Left colon (tissue), 2 donors: ENCODE data around the gene FBXO2. TPM values are rescaled to one million over a fixed set of nuclear protein-coding genes. Genes with fewer than 3 reads are reported as not detected.

ENCODE experiments used
- ATAC-seq: fragments of 200-7000 bp; cut with Tn5 transposase; one replicate; pipeline ENCODE4 v1.9.1; 2020; ENCODE audit warnings: mild to moderate bottlenecking, moderate library complexity
- DNase-seq, 2 donors: peaks; one replicate each; pipeline ENCODE4 v3.0.0-alpha.2; 2020
- intact Hi-C, 2 donors: fragments of 100-400 bp; cut with DNase I in 1 of 2; cut with micrococcal nuclease in 1 of 2; formaldehyde crosslinking; loops; one replicate each; pipeline versions ENCODE4 v1.11.2 to v1.14.0; 2022; cut with DNase I, micrococcal nuclease
- total RNA-seq, 2 donors: library from RNA; stranded (reverse); fragmentation: NEBNext Ultra II Directional; extraction: Animal tissue kit (Norgen Biotek cat#: 25700); gene quantifications; one replicate each; pipeline ENCODE4 v1.2.1, GENCODE V29; 2021
- donor health status: DM: no; HTN: no; CAD: no.
- donor health status: DM: yes; HTN: yes; CAD: no.

FBXO2 gene
- total RNA-seq, 2 donors from 2014 or later: 0.55 to 1.4 TPM

DNA sequence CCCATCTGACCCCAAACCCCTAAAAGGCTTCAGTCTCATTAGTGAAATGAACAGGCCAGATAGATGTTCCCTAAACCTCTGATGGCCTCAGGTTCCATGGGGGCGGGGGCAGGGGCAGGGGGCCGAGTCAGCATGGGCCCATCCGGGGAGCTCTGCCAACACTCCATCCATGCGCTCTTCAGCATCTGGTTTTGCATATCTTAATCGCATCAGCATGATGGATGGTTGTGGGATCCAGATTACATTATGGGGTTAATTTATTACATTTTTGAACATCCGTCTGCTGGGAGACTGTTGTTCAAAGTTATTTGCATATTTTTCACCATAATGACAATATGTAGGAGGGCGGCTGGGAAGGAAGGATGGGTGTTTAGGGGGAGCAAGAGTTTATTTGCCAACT lies 29.8 kb upstream of the FBXO2 start:
- ATAC-seq: no peak
- DNase-seq: no peak
- intact Hi-C loops: no loop called here

DNA sequence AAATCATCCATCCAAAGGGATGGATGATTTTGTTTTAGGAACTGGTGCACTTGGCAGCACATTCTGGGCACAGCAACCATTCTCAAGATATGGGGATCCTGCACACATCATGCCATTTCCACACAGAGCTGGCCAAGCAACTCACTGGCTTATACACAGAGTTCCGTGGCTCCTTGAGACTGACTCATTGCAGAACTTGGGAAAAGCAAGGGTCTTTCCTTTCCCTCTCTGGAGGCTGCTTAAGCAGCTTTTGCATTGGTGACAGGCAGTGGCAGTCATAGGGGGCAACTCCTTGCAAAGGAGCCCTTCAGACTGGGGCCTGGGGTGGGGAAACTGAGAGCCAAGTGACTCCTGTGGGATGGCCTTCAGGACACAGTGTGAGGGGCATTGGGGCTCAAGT lies 28.6 kb upstream of the FBXO2 start:
- ATAC-seq: no peak
- DNase-seq: no peak
- intact Hi-C loops: no loop called here

GRCh38 chr1:11682287-11682771 lies 28.1 kb upstream of the FBXO2 start:
- ATAC-seq (no peak), DNase-seq (no peak)
- intact Hi-C loops: no loop called here

DNA sequence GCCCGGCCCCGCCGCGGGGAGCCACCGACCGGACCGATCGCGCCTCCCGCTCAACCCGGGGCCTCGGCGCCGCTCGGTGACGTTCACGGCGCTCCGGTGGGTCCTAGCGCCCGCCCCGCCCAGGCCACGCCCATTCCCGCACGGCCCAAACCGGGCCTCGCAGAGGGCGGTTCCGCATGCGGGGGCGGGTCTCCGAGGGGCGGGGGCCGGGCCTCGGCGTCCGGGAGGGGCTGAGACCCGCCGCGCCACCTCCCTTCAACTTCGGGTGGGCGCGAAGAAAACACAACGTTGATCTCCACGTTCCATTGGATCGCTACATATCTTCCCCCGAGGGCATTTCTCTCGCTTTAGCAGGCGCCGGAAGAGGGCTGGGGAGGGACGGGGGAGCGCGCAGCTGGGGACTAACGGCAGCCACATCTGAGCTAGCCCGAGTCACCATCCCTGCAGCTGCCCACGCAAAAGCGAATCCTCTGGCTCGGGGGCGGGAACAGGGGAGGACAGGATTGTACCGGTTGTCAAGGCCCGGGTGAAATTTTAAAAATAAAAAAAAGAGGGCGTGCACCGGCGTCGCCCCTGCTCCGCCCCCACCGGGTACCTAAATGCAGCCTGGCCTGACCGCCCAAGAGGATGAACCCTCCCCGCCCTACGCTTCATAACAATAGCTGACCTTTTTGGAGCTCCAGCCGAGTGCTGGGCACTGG lies 27.0 kb upstream of the FBXO2 start, which contains the start of gene MAD2L2:
MAD2L2 (minus strand) TSS at position 78 of the 701 bp plus-strand sequence. CDS start 547 bp downstream, outside the sequence.
- DNase-seq (peak; percentile 82 to 91), ATAC-seq (peak; percentile 97)
- intact Hi-C loops: no loop called here

GRCh38 chr1:11680270-11681070 lies 26.2 kb upstream of the FBXO2 start:
- DNase-seq (no peak), ATAC-seq (peak; percentile 34)
- intact Hi-C loops: no loop called here

DNA sequence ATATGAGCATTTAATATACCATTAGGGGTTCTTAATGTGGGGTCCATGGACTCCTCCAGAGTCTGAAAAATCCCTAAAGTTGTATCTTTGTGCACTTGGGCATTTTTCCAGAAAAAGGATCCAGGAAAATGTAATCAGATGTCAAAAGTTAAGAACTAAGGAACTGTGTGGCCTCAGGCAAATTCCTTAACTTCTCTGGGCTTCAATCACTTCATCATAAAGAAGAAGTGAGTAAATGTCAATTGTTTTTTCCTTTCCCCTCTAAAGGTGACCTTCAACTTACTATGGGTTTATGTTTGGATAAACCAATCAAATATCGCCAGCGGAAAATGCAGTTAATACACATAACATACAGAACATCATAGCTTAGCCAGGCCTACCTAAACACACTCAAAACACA lies 24.2 kb upstream of the FBXO2 start:
- DNase-seq: no peak
- intact Hi-C loops: no loop called here
- ATAC-seq: no peak

DNA sequence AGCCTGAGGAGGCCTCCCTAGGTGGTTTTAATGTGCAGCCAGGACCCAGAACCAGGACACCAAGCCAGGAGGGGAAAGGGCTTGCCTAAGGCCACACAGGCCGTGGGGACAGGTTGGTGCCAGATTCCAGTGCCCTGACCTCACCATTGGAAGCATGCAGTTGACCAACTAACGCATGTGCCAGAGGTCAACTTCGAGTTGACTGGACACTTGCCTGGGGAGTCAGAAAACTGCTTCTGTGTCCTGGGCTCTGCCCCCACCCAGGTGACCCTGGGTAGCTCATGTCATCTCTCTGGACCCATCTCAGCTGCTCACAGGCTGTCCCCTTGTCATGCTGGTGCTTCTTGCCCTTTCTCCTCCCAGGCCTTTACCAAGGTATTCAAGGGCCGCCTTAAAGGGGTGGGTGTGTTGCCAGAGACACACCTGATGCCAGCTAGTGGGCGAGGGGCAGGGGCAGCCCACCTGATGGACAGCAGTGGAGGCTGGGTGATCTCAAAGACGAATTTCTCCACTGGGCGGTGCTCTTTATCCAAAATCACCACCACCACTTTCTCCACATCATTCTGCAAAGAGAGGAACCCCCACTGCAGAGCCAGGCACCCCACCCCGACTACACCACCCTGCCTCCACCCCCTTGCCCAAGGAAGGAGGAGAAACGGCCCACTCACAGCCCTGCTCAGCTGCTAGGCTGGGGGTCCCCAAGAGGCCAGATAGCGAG lies 22.3 kb upstream of the FBXO2 start:
- ATAC-seq (no peak), DNase-seq (no peak)
- intact Hi-C loops: no loop called here

GRCh38 chr1:11675325-11675724 lies 21.1 kb upstream of the FBXO2 start:
- intact Hi-C loops: no loop called here
- no peak for DNase-seq

DNA sequence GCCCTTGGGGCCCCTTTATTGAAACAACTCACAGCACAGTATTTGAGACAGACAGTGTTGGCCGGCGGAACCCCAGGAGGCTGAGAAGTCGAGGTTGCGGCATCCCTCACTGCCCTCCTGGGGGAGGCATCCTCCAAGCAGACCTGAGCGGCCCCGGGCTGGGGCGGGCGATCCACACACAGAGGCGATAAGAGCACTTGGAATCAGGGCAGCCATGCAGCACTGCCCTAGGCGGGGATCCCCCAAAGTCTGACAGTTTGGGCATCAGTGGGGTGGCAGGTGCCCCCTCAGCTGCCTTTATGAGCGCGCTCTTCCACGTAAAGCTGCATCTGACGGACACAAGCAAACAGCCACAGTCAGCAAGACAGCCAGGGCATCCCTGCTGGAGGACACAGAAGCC lies 20.3 kb upstream of the FBXO2 start:
- ATAC-seq (no peak), DNase-seq (no peak)
- intact Hi-C loops: no loop called here

More at GRCh38 chr1:11675325-11675724, 21.1 kb upstream of the FBXO2 start:
- no peak for ATAC-seq

GRCh38 chr1:11673089-11673769 lies 19.0 kb upstream of the FBXO2 start:
- ATAC-seq: no peak
- DNase-seq: no peak
- intact Hi-C loops: no loop called here

- ATAC-seq (peak; percentile 30), DNase-seq (no peak)
- intact Hi-C loops: no loop called here
Observed at GRCh38 chr1:11671544-11672286, 17.5 kb upstream of the FBXO2 start.

- ATAC-seq (no peak), DNase-seq (no peak)
- intact Hi-C loops: no loop called here
Observed at GRCh38 chr1:11671205-11671543, 16.9 kb upstream of the FBXO2 start.

DNA sequence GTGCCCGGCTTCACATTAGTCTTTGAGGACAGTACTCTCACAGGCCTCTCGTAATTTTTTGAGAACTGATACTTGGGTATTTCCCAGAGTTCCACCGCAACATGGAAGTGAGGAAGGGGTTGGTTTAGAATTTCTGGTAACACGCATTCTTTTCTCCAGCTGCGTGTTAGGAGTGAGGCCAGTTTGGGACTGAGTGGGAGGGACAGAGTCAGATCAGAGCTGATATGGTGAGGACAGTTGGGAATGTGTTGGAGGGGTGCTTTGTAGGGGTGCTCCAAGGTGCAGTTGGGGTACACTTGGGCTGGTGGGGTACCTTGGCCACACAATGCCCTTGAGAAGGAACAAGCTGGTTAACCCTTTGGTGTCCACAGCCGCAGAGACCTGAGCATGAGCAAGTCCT lies 16.5 kb upstream of the FBXO2 start:
- DNase-seq (no peak), ATAC-seq (no peak)
- intact Hi-C loops: no loop called here

DNA sequence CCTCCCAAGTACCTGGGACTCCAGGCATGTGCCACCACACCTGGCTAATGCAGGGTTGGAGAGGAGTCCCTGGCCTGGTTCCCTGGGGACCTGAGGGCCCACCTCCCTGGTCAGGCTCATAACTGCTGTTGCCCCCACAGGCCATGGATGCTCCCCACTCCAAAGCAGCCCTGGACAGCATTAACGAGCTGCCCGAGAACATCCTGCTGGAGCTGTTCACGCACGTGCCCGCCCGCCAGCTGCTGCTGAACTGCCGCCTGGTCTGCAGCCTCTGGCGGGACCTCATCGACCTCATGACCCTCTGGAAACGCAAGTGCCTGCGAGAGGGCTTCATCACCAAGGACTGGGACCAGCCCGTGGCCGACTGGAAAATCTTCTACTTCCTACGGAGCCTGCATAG lies 14.3 kb upstream of the FBXO2 start:
- ATAC-seq (no peak), DNase-seq (no peak)
- intact Hi-C loops: no loop called here

DNA sequence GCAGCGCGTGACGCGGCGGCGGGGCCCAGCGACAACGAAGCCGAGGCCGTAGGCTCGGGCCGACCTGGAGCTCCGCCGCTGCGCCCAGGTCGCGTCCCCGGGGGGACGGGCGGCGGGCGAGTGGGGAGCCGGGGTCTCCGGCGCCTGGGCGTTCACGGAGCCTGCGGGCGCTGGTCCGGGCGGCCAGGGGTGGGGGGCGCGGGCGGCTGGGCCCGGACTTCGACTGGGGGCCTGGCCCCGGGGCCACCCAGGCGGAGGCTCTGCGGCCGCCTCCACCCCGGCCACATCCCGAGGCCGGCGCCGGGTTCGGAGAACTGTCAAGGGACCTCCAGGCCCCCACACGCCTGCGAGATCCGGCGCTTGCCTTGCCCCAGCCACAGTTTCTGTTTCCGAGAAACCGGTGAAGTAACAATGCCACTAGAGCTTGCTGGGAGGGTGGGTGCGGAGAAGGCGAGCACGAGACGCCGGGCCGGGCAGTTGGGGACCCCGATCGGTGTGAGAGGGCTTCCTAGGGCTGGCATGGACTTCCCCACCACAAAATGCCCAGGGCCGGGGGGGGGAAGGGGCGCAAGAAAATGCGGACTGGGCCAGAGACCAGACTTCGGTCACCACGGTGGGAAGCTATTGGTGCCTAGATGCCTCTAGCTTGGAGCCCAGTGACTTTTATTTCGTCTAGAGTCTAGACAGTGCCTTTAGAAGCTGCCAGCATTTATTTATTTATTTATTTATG lies 10.3 kb upstream of the FBXO2 start:
- ATAC-seq (peak; percentile 31), DNase-seq (peak in 1 of 2 donors; percentile 61)
- intact Hi-C loops: no loop called here

DNA sequence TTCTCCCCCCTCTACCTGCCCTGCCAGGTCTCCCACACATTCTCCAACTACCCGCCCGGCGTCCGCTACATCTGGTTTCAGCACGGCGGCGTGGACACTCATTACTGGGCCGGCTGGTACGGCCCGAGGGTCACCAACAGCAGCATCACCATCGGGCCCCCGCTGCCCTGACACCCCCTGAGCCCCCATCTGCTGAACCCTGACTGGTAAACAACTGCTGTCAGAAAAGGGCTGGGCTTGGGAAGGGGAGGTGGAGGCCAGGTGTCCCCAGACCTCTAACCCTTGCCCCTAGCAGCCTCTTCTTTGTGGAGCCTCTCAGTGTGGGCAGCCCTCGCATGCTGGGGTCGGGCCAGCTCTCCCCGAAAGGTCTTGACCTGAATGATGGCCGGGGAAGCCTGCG lies 6.9 kb upstream of the FBXO2 start:
- ATAC-seq (no peak), DNase-seq (no peak)
- intact Hi-C loops: no loop called here

DNA sequence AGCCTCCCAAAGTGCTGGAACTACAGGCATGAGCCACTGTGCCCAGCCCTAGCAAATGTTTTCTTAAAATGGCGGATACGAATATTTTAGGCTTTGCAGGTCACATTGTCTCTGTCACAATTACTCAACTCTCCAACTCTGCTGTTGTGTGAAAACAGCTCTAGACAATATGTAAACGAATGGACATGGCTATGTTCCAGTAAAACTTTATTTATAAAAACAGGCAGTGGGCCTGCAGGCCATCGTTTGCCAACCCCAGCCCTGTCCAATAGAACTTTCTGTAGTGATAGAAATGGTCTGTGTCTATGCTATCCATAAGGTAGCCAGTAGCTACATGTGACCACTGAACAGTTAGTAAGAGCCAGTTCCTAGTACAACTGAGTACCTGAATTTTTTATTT lies 5.5 kb upstream of the FBXO2 start:
- DNase-seq: no peak
- ATAC-seq: no peak
- intact Hi-C loops: loop anchor here in 1 of 2 donors (5.0 kb wide), 1 partner anchor 63 kb away; no protein-coding TSS in a partner anchor

DNA sequence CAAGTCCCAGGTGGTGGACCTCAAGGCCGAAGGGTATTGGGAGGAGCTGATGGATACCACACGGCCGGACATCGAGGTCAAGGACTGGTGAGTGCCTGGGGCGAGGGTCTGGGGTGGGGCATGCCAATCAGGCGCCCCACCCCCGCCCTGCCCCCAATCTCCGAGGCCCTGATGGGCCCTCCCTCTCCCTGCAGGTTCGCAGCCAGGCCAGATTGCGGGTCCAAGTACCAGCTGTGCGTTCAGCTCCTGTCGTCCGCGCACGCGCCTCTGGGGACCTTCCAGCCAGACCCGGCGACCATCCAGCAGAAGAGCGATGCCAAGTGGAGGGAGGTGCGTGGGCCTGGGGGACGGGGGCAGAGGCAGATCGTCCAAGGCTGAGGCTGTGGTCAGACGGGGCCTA lies 4.3 kb upstream of the FBXO2 start:
- intact Hi-C loops: loop anchor here in 1 of 2 donors (5.0 kb wide), 1 partner anchor 64 kb away; no protein-coding TSS in a partner anchor
- DNase-seq (no peak), ATAC-seq (no peak)
